Measurements from ENCODE around the gene XXYLT1. TPM values are rescaled to one million over a fixed set of nuclear protein-coding genes. Genes with fewer than 3 reads are reported as not detected.

The XXYLT1 gene
- total RNA-seq, 1 donor from 2014 or later: 42.9 TPM

DNA sequence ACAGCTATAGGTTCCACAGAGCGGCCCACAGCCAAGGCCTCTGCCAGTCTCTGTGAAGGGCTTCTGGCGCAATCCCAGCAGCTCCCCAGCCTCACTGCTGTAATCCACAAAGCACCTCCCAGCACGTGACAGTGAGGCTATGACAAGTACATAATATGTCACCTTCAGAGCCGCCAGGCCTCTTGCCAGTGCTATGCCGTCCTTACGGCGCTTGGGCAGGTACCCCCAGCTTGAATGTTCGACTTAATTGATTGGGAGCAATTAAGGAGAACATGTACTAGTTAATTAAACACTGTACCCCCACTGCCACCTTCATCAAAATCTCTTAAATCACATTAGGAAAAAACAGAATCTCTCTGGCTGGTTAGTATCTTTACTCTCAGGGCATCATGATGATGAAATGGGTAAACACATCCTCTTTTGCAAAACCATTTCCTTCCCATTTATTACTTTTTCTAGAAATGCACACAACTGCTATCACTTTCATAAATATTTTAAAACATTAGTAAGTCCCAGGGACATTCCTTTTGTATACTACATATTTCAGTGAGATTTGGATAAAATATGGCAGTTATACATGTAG, 169.9 kb downstream of the XXYLT1 start:
- TF ChIP-seq CTCF (IDR thresholded peaks at IDR 0.05; ENCODE audit: unreplicated experiment): no peak
- Mint-ChIP-seq H3K27ac (peak overlapping the region; percentile 31), H3K36me3 (no peaks in the 10 kb centered on the region), H3K27me3 (ENCODE audit: low read depth) (no peaks in the 10 kb centered on the region), H3K4me1 (peaks cover 27% of the 10 kb centered on the region), H3K9me3 (peaks cover 4% of the 10 kb centered on the region), H3K4me3 (no peak overlapping the region)
- DNase-seq (ENCODE audit: low spot score in 2 of 2, unreplicated experiment in 2 of 2): no peak

DNA sequence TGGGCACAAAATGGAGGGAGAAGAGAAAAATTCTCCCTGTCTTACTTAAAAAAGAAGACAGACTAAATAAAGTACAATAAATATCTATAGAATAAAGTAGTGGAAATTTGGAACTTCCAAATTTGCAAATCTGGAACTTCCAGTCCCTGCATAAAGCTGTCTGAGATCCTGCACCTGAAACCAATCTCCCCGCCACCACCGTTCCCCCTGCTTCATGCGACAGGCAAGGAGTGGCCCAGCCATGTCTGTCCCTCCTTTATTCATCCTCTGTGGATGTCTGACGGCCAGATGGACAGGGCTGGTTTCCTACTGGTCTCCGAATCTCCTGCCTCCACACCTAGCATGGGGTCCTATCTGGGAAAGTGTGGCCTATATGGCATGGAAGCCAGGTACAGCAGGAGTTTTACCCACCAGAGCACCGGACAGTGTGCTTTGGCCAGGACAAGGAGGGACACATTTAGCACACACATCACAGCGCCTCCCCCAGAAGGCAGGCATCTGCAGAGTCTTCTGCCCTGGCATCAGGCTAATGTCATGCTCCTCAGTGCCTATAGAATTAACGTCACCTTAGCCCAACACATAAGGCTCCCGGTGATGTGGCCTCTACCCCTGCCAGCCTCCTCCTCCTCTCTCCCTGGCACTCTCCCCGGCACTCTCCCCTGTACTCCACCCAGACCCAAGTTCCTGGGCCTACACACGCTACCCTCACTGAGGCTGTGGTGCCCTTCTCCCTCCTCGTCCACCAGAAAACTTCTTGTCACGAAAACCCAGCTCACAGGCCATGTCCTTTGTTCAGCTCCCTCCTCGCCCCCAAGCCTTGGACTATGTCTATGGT, 170.8 kb downstream of the XXYLT1 start:
- H3K4me3 Mint-ChIP-seq: no peak overlapping the region
- no peak for TF ChIP-seq CTCF (IDR thresholded peaks at IDR 0.05; ENCODE audit: unreplicated experiment)
- H3K9me3 Mint-ChIP-seq: peaks cover 4% of the 10 kb centered on the region
- peaks cover 24% of the 10 kb centered on the region for H3K4me1 Mint-ChIP-seq
- no peak for DNase-seq (ENCODE audit: low spot score in 2 of 2, unreplicated experiment in 2 of 2)
- H3K27ac Mint-ChIP-seq: peak overlapping the region; percentile 9
- no peaks in the 10 kb centered on the region for H3K27me3 Mint-ChIP-seq (ENCODE audit: low read depth)
- H3K36me3 Mint-ChIP-seq: peaks cover 3% of the 10 kb centered on the region

- no peak for TF ChIP-seq CTCF (IDR thresholded peaks at IDR 0.05; ENCODE audit: unreplicated experiment)
- H3K4me3 Mint-ChIP-seq: no peak overlapping the region
- peaks cover 12% of the 10 kb centered on the region for H3K36me3 Mint-ChIP-seq
- H3K27ac Mint-ChIP-seq: peak overlapping the region; percentile 9
- H3K27me3 Mint-ChIP-seq (ENCODE audit: low read depth): no peaks in the 10 kb centered on the region
- DNase-seq (ENCODE audit: low spot score in 2 of 2, unreplicated experiment in 2 of 2): no peak
- peaks cover 4% of the 10 kb centered on the region for H3K9me3 Mint-ChIP-seq
- H3K4me1 Mint-ChIP-seq: peaks cover 28% of the 10 kb centered on the region
These were observed 172.0 kb downstream of the XXYLT1 start for GRCh38 chr3:195098741-195099525.

GRCh38 chr3:195097331-195098255, 173.4 kb downstream of the XXYLT1 start:
- Mint-ChIP-seq H3K27ac (peak overlapping the region; percentile 3), H3K4me1 (peaks cover 22% of the 10 kb centered on the region), H3K36me3 (peaks cover 15% of the 10 kb centered on the region), H3K4me3 (no peak overlapping the region), H3K9me3 (peaks cover 3% of the 10 kb centered on the region), H3K27me3 (ENCODE audit: low read depth) (no peaks in the 10 kb centered on the region)
- no peak for DNase-seq (ENCODE audit: low spot score in 2 of 2, unreplicated experiment in 2 of 2)
- TF ChIP-seq CTCF (IDR thresholded peaks at IDR 0.05; ENCODE audit: unreplicated experiment): no peak
